ENCODE data around the gene INTS11.
A peak's percentile ranks its signal among the peaks of the same experiment; 100 is the strongest.

INTS11 gene

DNA sequence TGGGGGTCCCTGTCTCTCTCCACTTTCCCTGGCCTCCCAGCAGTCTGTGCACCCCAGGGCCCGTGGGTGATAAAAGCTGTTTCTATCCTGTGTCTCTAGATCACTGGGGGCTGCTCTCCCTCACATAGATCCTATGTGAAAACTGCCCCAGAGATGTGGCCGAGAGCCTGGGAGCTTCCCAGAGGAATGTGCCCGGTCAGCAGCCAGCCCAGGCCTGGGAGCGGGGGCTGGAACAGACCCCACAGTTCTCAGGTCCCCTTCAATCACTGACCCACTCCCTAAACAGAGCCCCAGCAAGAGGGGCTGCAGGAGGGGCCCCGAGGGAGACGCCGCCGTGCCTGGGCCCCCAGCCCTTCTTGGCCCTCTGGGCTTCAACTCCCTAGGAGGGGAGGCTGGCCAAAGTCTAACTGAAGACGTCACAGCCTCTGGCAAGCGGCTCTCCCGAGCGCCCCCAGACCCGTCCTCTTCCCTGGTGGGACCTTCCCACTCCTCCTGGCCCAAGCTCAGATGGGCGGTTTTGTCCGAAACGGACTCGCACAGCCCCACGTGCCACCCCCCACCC, 33.5 kb upstream of the INTS11 start:
- DNase-seq: no peak

DNA sequence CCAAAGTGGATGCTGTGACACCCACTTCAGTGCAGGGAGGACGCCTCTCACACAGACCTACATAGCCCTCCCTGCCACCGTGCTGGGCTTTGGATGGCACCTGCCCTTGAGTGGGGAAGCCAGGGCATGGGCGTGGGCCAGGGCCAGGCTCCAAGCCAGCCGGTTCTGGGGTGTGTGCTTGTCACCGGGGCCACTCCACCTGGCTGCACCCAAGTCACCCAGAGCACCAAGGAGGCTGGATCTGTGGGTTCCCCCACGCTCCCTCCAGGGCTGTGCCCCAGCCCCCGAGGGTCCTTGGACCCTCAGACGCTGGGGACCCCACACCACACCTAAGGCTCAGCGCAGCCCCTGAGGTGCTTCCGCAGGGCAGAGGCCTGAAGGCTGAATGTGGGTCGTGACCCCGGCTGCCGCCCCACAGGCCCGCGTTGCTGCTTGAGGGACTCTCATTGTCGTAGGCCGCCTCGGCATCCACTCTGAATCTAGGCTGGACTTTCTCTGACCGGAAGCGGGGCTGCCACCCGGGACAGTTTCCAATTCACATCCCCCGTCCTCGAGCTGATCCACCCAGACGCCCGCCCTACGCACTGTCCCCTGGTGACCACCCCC, 32.4 kb upstream of the INTS11 start:
- DNase-seq: no peak

DNA sequence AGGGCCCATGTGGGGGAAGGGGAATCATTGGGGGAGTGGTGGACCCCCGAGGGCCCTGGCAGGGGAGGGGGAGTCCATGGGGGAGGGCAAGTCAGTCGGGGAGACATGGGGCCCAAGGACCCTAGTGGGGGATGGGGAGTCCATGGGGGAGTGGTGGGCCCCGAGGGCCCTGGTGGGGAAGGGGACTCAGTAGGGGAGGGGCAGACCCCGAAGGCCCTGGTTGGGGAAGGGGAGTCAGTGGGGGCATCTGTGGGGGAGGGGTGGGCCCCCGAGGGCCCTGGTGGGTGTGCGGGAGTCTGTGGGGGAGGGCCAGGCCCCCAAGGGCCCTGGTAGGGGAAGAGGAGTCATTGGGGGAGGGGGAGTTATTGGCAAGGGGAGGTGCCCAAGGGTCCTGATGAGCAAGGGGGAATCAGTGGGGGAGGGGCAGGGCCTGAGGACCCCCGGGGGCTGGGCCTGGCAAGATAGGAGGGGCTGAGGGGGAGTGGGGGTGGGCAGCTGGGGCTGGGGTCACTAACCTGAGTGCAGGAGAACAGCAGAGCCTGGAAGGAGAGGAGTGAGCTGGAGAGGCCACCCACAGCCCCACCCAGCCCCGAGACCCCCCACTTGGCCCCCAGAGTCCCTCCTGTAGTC, 31.8 kb upstream of the INTS11 start:
- no peak for DNase-seq

DNA sequence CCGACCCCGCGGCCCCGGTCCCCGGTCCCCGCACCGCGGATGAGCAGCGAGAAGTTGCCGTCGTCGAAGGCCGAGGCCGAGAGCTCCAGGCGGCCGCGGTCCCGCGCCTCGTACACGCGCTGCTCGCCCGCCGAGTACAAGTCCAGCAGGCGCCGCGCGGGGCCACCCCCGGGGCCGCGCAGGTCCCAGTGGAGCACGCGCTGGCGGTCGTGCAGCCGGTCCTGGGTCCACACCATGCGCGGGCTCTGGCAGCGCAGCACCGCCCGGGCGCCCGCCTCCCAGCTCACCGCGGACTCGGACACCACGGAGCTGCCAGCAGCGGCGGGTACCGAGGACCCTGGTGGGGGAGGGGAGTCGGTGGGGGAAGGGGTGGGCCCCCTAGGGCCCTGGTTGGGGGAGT, 31.0 kb upstream of the INTS11 start:
- no peak for DNase-seq

DNA sequence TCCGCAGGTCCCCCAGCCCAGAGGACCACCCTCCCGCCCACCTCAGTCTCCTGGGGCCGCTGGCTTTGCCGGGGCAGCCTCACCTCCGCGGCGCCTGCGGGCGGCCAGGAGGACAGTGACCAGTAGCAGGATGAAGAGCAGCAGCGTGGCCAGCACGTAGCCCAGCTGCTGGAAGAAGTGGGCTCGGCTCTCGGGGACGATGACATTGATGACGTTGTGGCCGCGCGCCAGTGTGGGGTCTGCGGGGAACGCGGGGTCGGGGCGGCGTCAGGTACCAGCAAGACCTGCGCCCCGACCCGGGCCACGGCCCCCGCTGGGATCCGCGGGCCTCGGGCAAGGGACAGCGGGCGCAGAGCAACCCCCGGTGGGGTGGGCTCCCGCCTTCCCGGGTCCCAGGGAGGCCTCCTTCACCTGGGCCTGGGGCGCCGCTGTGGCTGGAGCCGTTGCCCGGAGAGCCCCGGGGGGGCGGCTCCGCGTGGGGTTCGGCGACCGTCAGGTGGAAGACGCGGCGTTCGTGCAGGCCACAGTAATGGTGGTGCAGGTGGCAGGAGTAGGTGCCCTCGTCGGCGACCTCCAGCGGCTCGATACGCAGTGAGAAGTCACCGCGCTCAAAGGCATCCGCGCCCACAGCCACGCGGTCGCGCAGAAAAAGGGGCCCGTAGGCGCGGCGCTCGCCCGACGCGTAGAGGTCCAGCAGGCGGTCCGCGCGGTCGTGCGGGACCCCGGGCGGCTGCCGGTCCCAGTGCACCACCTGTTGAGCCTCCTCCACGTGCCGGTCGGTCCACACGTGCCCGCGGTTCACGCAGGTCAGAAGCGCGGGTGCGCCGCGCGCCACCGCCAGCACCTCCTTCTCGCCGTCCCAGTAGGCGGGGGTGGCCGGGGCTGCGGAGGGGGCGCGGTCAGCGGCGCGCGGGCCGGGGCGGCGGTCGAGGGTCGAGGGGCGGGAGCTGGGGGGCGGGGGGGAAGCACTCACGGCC, 30.1 kb upstream of the INTS11 start:
- DNase-seq: no peak

DNA sequence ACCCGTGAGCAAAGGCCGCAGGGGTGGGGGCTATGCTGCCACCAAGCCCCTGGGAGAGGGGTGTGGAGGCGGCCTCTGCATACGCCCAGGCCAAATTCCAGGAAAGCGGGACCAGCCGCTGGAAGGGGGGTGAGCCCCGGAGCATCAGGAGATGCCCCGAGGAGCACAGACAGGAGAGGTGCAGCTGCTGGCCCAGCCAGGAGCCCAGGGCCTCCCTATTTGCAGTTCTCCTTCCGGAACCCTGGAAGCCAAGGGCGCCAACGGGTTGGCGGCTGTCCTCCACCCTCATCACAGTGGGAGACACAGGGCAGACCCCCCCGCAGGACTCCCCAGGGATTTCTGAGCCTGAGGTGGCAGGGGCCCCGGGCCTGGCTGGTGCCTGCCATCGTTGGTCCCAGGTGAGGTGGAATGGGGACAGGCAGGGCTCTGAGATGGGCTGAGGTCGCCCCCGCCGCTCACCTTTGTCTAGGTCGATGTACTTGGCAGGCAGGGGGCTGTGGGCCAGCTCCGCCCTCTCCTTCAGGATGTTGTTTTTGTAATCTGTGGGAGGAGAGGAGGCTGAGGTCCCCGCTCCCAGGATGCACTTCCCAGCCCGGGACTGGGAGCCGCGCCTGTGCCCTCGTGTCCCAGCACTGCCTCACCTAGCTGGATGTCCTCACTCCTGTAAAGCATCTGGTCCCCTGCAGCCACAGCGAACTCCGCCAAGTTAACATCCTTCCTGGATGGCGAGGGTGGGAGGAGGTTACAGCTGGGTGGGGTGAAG, 29.1 kb upstream of the INTS11 start:
- DNase-seq: peak; percentile 67

DNA sequence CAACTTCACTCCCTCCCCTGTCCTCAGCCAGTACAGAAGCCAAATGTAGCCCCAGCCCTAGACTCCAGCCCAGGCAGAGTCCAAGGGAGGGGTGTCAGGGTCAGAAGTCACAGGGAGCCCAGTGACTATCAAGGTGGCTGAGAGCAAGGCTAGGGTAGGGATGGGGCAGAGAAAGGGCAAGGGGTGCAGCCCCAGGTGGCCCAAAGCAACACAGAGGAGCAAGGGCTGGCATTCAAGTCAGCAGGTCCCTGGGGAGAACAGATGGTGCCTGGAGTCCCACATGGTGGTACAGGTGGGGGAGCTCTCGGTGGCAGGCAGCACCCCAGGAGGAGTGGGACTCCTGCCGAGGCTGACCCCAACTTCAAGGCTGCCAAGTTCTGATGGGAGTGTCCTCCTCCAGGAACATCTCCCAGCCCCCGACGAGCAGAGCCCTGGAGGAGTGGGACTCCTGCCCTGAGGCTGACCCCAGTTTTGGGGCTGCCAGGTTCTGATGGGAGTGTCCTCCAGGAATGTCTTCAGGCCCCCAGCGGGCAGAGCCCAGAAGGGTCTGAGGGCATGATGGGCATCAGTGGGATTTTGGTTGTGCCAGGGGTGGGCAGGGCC, 28.4 kb upstream of the INTS11 start:
- no peak for DNase-seq

DNA sequence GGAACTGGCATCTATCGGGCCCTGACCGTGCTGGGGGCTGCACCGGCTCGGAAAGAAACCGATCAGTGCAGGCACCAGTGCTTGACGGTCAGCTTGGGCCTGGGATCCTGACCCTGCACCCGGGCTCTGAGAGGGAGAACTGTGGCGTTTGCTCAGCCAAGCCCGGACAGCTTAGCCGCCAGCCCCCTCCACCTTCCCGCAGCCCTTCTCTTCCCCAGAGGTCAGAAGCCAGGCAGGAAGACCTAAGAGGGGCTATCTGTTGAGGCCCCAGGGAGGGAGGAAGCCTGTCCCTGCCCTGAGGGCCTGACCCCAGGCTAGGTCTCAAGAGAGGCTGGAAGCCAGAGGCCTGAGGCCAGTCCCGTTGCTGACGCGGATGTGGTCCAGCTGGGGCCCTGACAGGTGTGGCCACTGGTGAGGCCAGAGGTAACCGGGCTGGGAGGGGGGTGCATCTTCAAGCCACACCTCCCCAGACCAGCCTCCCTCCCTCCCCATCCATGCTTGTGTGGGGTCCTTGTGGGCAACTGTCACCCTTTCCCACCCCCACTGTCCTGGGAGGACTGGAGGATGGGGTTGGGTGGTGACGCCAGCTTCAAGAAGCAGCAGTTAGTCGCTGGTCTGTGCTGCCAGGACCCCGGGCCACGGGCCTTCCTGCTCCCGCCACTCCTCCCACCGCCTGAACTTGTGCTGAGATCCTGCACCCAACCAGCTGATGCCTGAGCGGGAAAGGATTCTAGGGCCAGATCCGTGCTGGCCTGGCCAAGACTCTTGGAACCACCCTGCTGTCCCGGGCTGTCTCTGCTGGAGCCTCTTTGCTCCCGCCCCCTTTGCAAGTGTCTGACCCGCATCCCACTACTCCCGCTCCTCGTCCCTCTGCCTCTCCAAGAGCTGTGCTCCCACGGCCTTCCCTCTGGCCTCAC, 27.3 kb upstream of the INTS11 start:
- no peak for DNase-seq

DNA sequence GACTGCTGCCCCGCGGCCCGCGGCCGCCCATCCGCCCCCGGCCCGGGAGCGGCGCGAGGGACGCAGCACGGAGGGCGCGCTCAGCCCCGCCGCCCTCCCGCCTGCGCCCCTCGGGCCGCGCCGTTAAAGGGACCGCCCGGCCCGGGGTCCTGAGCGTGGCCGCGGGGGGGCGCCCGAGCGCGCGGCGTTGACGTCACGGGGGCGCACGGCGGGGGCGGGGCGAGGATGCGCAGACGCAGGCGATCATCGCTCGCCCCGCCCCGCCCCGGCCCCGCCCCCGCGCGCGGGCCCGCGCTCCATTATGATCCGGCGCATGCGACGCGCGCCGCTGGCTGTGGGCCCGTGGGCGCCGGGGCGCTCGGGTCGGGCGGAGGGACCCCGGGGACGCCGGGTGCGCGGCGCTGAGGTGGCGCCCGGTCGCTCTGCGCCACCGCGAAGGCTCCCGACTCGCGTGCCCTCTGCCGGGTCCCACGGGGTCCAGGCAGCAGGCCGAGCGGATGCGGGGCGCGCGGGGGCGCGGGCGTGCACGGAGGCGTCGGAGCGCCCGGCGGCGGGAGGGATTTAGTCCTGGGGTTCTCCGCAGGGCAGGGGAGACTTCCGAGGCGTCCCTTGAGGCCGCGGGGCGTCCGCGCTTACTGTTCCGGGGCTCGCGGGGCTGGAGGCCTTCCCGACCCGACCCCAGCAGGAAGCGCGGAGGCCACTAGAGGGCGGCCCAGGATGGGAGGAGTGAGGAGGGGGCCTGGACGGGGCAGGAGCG, 25.0 kb upstream of the INTS11 start, which contains the start of gene DVL1:
Gene DVL1, minus strand, starts transcription at position 163 of the 757 bp plus-strand sequence. CDS start 353 bp downstream, outside the sequence.
- peak; percentile 55 for DNase-seq

DNA sequence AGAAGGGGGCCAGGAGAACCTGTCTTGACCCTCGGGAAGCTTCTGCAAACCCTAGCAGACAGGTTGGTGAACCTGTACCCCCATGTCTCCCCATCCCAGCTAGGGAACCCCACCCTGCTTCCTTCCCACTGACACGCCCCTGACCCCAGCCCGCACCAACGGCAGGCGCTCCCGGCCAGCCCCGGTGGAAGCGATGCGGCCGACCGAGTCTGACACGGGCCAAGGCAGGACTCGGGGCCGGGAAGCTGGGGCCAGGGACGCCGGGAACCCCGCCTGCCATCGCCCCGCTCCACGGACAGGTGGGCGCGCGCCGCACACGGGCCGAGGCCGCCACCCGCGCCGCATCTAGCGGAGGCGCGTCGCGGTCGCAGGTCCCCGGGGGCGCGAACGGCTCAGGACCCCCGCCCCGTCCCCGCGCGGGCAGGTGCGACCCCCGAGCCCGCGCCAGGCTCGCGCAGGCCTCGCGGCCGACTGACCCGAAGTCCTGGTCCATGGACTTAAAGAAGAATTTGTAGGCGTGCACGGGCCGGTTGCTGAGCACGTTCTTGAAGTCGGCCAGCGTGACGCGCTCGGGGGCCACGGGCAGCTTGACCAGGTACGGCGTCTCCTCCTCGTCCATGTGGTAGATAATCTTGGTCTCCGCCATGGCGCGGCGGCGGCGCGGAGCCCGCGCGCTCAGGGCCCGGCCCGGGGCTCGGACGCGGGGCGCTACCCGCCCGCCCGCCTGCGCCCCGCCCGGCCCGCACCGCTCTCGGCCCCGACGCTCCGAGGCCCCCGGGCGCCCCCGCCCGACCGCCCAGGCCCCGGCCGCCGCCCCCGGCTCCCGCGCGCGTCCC, 24.2 kb upstream of the INTS11 start:
- no peak for DNase-seq

DNA sequence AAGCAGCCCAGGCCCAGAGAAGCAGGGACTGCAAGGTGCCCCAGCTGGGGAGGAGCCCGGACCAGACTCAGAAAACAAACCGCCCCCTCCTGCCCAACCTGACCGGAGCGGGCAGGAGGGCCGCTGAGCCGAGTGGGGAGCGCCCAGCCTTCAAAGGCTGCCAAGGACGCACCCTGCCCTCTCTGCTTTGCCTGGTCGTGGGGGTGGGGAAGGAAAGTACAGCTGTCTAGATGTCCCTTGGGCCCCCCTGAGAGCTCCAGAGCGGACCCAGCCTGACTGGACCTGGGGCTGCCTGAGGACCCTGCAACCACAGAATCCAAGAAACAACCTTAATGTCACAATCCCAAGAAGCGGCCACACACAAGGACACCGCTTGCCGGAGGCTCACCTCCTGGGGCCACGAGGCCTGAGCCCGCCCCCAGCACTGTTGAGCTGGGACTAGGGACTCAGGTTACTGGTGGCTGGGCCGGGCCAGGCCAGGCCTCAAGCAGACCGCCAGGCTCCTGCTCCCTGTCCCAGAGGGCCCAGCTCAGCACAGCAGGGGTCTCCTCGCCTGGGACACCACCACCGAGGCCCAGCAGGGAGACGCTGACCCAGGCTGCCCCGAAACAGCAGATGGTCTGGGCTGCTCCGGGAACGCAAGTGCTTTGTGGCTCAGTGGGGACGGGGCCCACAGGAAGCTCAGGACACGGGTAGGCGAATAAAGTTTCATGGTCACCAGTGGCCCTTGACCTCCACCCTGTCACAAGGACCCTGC, 23.4 kb upstream of the INTS11 start:
- no peak for DNase-seq

DNA sequence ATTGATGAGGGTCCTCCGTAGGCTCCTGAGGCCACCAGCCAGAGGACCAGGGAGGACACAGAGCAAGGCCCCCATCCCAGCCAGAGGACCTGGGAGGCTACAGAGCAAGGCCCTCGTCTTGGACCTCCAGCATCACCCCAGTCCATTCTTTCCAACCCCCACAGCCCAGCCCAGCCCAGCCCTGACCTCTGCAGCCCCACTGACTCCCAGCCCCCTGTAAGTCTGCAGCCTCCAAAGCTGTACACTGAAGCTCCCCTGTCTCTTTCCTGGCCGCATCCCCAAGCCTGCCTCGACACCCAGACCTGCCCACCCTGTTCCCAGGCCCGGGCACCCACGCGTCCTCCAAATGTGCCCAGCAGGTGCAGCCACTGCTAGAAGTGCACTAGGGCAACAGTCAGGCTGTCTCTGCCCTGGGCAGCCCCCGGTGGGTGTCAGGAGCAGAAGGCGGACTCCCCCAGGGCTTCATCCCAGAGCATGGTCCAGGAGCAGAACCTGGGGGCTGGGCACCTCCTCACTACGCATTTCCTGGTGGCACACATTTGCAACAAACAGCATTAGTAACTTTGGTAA, 22.7 kb upstream of the INTS11 start:
- no peak for DNase-seq

DNA sequence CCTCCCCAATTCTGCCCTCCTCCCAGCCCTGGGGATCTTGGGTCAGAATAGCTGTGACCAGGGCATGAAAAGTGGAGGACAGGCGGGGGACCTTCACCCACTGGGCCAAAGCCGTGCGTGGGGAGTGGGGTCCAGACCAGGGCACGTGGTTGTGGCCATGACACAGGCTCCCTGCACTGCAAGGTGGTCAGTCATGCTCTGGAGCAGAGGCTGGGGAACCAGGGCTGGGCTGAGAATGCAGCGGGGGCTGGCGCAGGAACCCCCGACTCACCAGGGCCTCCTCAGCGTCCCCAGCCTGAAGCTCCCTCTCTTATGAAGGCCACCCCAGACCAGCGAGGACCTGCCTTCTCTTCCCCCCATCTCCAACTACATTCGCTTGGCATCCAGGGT, 22.0 kb upstream of the INTS11 start:
- DNase-seq: no peak

DNA sequence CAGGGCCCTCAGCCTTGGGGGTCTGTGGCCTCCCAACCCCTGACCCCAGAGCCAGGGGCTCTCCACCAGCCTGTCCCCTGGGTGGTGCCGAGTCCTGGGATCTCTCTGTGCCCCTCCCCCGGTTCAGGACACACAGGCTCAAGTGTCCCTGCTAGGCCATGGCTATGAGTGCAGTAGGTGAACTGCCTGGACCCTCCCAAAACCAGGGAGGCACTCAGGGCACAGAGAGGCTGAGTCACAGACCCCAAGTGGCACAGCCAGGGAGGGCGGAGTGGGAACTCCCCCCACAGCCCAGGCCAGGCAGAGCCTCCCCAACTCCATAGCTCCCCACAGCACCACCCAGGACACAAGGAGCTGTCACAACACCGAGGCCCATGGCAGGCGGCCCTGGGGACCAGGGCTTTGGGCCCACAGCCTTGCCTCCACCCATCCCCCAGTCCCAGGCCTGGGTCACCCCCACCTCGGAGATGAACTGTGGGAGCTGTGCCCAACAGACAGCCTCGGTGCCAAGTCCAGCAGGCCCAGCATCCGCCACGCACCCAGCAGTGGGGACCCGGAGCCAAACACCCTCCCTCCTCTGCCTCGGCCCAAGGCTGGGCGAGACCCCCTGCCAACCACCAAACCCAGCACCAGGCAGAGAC, 21.5 kb upstream of the INTS11 start:
- DNase-seq: no peak

DNA sequence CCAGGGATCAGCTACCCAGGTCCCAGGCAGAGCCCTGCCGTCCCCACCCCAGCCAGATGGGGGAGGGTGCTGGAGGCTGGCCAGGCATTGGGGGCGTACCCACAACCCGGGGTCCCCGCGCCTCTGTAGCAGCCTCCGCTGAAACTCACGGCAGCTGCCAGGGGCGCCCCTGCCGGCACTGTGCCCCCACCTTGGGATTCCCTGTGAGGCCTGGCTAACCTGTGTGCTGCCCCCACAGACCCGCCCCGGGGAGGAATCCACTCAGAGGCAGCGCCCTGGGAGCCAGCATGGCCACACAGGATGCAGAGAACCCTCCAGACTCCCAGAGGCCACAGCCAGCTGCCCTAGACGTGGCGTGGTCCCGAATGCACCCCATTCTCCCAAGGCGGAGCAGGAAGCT, 20.9 kb upstream of the INTS11 start:
- no peak for DNase-seq

DNA sequence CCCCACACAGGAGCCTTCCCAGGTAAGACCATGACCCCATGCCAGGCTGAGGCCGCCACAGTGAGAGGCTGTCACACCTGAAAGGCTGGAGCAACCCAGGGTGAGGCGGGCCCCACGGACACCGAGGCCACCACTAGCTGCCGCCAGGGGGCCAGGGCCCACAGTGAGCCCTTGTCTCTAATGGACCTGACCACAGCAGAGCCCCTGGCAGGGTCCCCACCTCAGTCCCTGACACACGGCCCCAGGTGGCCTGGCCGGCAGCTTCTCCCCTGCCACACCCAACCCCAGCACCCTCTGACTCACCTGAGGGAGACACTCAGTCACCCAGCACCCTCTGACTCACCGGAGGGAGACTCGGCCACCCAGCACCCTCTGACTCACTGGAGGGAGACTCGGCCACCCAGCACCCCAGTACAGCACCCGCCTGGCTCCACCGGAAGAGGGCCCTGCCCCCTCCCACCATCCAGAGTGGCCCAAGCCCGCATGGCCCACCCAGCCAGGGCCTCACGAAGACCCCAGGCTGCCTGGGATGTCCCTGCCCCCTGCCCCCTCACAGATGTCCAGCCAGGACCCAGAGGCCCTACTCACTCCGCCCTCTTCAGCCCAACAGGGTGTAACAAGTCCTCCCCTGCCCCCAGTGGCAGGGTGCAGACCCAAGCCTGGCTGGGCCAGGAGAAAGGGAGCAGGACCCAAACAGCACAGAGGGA, 20.3 kb upstream of the INTS11 start:
- no peak for DNase-seq

DNA sequence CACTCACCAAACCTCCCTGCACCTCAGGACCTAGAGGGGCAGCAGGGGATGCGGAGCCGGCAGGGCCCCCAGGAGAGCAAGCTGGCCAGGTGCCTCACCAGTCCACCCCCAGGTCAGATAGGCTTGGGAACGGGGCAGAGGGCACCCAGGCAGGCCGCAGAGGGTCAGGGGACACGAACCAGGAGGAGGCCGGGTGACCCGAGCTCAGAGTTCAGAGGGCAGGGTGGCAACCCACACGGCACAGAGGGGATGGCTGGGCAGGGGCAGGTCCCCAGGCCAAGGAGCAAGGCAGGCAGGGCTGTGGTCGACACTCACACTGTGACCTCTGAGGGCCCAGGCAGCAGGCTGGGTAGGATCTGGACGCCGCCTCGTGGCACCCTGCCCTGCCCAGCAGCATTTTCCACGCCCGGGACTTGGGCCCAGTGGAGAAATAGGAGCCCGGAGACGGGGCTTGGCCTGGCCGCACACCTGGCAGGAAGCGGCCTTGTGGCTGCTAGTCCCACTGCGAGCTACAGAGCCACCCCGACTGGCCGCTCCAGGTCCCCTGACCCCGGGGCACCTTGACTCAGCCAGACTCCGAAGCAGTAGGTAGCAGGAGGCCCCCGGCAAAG, 19.5 kb upstream of the INTS11 start:
- DNase-seq: no peak
